NCI-H1436 treated with DMSO at 0.1 percent for 48 hours (cell line): ENCODE measurements around the gene PSRC1.

Experiments used
- DNase-seq: peaks from one replicate; lab custom pipeline; 2025; lab: John Stamatoyannopoulos, UW

The PSRC1 gene

DNA sequence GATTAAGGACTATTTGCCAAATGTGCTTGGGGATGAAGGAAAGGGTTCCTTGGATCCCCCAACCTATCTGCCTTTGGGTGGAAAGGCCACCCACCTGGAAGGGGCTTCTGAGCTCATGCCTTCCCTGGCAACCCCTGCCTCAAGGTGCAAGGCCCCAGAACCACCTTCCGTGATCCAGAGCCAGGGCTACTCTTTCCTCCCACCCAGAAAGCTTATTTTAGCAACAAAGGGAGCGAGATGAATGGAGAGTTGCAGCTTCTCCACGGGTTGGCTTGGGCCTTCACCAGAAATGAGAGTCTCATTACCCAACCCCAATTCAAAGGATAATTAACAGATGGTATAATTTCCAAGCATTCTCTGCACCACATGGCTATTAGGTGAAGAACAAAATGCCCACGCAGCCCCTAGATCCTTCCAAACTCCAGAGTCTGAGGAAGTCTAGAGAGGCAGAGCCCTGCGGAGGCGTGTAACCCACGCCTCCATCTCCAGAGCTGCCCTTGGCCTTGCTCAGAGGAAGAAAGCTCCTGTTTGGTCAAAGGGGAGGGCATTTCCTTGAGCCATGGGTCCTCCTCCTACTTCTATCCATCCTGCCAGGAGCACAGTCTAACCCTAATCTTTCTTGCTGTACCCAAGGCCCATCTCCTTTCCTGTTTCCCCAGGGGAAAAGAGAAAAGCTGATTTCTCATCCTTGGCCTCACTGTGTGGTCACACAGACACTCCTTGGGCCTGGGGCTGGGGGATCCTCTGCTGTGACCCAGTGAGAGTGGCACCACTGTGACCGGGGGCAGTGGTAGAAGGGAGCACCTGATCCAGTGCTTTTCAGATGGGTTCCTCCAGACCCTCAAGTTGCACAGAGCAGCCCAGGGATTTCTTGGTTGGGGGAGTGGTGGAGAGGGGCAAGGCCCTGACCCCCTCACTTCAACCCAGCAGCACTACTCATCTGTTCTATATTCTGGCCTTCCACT is 35.3 kb downstream of the PSRC1 start:
- no peak for DNase-seq

DNA sequence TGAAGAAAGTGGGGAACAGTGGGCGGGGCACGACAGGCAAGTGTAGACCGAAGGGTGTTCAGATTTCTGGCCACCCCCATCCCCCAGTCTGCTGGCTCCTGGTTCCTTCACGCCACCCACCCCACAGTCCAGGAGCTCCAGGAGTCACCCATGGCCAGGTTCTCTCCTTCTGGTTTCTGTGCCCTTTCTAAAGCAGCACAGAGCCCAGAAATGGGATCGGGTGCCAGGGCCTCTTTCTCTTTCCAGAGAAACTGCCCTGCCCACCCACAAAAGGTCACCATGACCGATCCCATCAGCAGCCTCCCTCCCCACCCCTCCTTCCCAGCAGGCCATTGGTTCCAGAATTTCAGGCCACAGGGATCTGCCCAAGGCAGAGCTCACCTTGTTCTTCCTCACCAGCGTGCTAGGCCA is 36.8 kb downstream of the PSRC1 start:
- DNase-seq = no peak

- no peak for DNase-seq
Observed at GRCh38 chr1:109243860-109244552, 38.9 kb downstream of the PSRC1 start.

DNA sequence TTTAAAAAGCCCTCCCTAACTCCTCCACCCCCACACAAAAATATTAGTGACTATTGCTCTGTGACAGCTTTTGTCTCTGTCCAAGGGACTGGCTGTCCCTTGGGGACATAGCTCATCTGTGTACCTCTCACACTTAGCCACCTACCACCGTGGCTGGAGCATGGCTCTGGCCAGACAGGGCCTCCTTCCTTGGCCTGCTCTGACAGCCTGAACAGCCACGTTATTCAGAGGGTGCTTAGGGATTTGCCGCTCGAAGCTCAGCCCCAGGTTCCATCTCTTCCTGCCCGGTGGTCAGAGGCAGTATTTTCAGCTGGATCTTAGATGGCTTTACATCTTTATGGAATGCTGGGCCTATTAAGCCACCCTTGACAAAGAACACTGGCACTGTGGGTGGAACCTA is 39.7 kb downstream of the PSRC1 start:
- DNase-seq = no peak

GRCh38 chr1:109242387-109242786 is 40.6 kb downstream of the PSRC1 start:
- no peak for DNase-seq

GRCh38 chr1:109241841-109242345 is 41.1 kb downstream of the PSRC1 start:
- DNase-seq = no peak

DNA sequence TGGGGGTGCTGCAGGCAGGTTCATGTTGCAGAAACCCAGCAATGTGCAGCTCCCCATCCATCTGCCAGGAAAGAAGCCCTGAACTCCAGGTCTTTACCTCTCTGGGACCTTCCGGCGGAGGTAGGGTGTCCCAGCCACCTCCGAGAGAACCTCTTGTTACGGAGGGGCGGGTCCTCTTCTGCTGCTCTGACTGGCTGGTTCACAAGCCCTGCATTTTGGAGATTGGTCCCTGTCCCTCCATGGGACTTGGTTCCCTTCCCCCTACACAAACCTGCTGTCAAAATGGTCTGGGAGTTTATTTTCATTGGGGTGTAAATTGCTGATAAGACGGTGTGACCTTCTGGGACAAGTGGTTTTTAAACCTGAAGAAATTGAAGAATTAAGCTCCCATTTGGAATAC is 41.6 kb downstream of the PSRC1 start:
- no peak for DNase-seq

DNA sequence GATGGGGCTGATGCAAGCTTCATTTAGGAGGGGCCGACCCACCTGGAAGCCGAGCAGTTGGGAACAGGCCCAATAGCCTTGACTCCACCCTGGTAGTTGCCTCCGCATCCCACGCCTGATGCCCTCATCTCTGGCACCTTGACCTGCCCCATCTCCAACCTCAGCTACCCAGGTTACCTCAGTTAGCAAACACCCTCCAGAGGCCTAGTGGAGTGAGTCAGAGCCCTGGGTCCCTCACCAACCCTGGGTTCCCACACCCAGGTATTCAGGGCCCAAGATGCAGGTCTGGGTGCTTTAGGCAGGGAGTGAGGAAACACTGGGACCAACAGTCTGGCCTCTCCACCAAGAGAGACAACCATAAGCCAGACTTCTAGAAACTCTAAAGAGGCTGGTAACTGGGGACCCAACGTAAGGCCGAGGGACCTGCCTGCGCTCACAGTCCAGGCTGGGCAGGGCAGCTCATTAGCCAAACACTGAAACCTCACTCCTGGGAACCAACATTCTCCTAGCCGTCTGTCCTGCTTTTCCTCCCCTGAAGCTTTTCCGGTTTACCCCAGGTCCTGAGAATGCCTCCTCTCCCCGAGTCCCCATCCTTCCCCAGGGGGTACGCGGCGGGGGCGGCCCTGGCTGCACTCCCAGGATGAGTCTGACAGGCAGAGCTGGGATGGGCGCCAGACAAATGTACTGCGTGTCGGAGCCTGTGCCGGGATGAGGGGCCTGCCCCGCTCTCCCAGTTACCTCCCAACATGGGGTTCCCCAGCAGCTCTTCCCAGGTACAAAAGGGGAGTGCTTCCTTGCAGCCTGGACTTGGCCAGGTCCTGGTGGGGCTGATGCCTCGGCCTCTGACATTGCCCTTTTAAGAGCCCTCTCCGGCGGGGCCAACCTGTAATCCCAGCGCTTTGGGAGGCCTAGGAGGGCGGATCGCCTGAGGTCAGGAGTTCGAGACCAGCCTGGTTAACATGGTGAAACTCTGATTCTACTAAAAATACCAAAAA is 42.5 kb downstream of the PSRC1 start:
- DNase-seq = no peak

DNA sequence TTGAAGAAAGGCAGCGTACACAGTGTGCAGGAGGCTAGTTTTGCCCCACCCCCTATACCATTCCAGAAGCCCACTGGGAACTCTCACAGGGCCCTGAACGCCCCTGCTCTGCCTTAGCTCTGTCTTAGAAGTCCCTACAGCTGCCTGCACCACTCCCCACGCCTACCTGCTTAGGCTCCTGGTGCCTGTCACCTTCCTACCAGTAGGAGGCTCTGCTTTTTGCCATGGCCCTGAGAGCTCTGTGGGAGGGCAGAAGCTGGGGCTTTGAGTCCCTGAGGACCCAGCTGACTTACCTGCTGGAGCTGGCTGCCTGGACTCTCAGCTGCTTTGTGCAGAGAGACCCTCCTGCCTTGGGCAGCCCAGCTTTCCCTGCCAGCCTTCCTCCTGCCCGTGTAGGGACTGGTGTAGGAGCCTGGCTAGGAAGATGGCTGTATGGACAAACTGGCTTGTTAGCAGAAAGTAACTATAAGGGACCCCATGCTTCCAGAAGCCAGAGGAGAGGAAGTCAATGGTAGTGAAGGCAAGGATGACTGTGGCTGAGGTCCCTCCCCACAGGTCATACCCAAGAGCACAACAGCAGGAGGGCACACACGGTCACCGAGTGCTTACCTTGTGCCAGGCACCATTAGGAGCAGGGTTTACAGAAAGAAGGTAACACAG is 43.4 kb downstream of the PSRC1 start:
- DNase-seq = no peak

DNA sequence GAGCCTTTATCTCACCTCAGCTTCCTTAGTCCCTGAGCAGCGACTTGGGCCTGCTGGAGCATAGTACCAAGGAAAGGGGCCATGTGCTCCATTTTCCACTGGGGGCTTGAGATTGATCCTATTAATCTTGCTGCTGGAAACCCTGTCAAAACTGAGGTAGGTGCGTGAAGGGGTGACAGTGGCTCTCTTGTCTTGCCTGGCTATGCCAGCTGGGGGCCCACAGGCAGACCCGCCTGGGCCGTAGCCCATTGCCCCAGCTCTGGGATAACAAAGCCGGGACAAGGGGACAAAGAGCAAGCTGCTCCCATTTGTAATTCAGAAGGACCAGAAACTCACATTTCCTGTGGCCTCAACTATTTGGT is 43.9 kb downstream of the PSRC1 start:
- DNase-seq = no peak

GRCh38 chr1:109238382-109238781 is 44.6 kb downstream of the PSRC1 start:
- no peak for DNase-seq

DNA sequence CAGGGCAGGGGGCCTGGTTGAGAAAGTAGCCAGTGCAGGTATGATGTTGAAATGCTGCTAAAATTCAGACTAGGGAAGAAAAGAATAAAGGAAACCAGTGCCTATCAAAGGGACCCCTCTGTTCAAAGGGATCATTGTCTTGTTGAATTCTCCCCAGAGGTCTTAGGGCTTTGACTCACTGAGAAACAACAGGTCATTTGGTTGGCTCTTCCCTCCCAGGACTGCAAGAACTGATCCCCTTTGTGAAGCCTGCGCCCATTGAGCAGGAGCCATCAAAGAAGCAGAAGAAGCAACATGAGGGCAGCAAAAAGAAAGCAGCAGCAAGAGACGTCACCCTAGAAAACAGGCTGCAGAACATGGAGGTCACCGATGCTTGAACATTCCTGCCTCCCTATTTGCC is 45.4 kb downstream of the PSRC1 start:
- no peak for DNase-seq

GRCh38 chr1:109235137-109235536 is 47.8 kb downstream of the PSRC1 start:
- DNase-seq = no peak

- no peak for DNase-seq
Observed at GRCh38 chr1:109231066-109231465, 51.9 kb downstream of the PSRC1 start.
